ENCODE data around the gene C12orf42.

The C12orf42 gene

GRCh38 chr12:103278329-103278728 lies 217.4 kb downstream of the C12orf42 start:
- DNase-seq (ENCODE audit: extremely low read depth in 1 of 2, low read depth in 1 of 2) = no peak

- no peak for DNase-seq (ENCODE audit: extremely low read depth in 1 of 2, low read depth in 1 of 2)
Observed at GRCh38 chr12:103273645-103274044, 222.1 kb downstream of the C12orf42 start.

GRCh38 chr12:103272949-103273348 lies 222.8 kb downstream of the C12orf42 start:
- no peak for DNase-seq (ENCODE audit: extremely low read depth in 1 of 2, low read depth in 1 of 2)

GRCh38 chr12:103269946-103270345 lies 225.8 kb downstream of the C12orf42 start:
- no peak for DNase-seq (ENCODE audit: extremely low read depth in 1 of 2, low read depth in 1 of 2)

- no peak for DNase-seq (ENCODE audit: extremely low read depth in 1 of 2, low read depth in 1 of 2)
Observed at GRCh38 chr12:103268831-103269514, 226.8 kb downstream of the C12orf42 start.

- DNase-seq (ENCODE audit: extremely low read depth in 1 of 2, low read depth in 1 of 2) = no peak
Observed at GRCh38 chr12:103257763-103258162, 238.0 kb downstream of the C12orf42 start.

Measured in activated CD8-positive, alpha-beta memory T cell treated with anti-CD3 and anti-CD28 coated beads for 1 hour (primary cell).